Limb (tissue), 2 donors: ENCODE measurements around the gene CHST9.
"Not testable (repeated sequence)": the region's sequence is repeated elsewhere in the genome, so short reads cannot be mapped to it uniquely, and the experiment has no call there.

Source experiments
- DNase-seq, 2 donors: peaks; one replicate each; pipeline ENCODE4 v3.0.0-alpha.2; 2016; ENCODE audit errors: extremely low spot score in 2 of 2

The CHST9 gene

GRCh38 chr18:27007880-27008279 is 177.2 kb downstream of the CHST9 start:
- no peak for DNase-seq

GRCh38 chr18:27005589-27005988 is 179.5 kb downstream of the CHST9 start:
- DNase-seq, result no peak

- peak in 1 of 2 donors; percentile 57 for DNase-seq
Observed at GRCh38 chr18:27004056-27004829, 180.9 kb downstream of the CHST9 start.

GRCh38 chr18:26999797-27000196 is 185.3 kb downstream of the CHST9 start:
- no peak for DNase-seq

- DNase-seq, result no peak
Observed at GRCh38 chr18:26993568-26993967, 191.5 kb downstream of the CHST9 start.

GRCh38 chr18:26992926-26993325 is 192.2 kb downstream of the CHST9 start:
- no peak for DNase-seq

GRCh38 chr18:26989842-26990241 is 195.3 kb downstream of the CHST9 start:
- no peak for DNase-seq

GRCh38 chr18:26981360-26982082 is 203.6 kb downstream of the CHST9 start:
- DNase-seq, result no peak

- DNase-seq, result no peak
Observed at GRCh38 chr18:26978812-26979341, 206.2 kb downstream of the CHST9 start.

- DNase-seq, result no peak
Observed at GRCh38 chr18:26977781-26978180, 207.3 kb downstream of the CHST9 start.

- no peak for DNase-seq
Observed at GRCh38 chr18:26976206-26976605, 208.9 kb downstream of the CHST9 start.

- DNase-seq, result not testable (repeated sequence)
Observed at GRCh38 chr18:26972549-26972948, 212.6 kb downstream of the CHST9 start.

- no peak for DNase-seq
Observed at GRCh38 chr18:26971409-26971808, 213.7 kb downstream of the CHST9 start.

GRCh38 chr18:26970637-26971036 is 214.5 kb downstream of the CHST9 start:
- no peak for DNase-seq

- no peak for DNase-seq
Observed at GRCh38 chr18:26965206-26965605, 219.9 kb downstream of the CHST9 start.

GRCh38 chr18:26963292-26963691 is 221.8 kb downstream of the CHST9 start:
- no peak for DNase-seq

- DNase-seq, result no peak
Observed at GRCh38 chr18:26961839-26962238, 223.3 kb downstream of the CHST9 start.

GRCh38 chr18:26960911-26961310 is 224.2 kb downstream of the CHST9 start:
- no peak for DNase-seq

GRCh38 chr18:26956863-26957262 is 228.2 kb downstream of the CHST9 start:
- DNase-seq, result peak in 1 of 2 donors; percentile 57

- no peak for DNase-seq
Observed at GRCh38 chr18:26948703-26949102, 236.4 kb downstream of the CHST9 start.

GRCh38 chr18:26943906-26944305 is 241.2 kb downstream of the CHST9 start:
- no peak for DNase-seq

GRCh38 chr18:26941584-26941983 is 243.5 kb downstream of the CHST9 start:
- DNase-seq, result no peak
